ENCODE measurements around the gene CFDP1.
"Not testable (repeated sequence)": the region's sequence is repeated elsewhere in the genome, so short reads cannot be mapped to it uniquely, and the experiment has no call there.

Gene CFDP1

DNA sequence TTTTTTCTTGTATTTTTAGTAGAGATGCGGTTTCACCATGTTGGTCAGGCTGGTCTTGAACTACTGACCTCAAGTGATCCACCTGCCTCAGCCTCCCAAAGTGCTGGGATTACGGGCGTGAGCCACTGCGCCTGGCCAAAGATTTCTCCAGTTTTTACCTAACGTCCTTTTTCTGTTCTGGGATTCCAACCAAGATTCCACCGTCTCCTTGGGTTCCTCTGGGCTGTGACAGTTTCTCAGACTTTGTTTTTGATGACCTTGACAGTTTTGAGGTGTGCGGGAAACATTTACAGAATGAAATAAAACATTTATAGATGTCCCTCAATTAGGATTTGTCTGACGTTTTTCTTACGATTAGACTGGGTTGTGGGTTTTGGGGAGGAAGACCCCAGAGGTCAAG lies 163.9 kb downstream of the CFDP1 start:
- WGBS, 2 donors (ENCODE audit: extremely low coverage in 2 of 2, insufficient read length in 2 of 2, insufficient replicate concordance in 1 of 2), result no CpG with 5 or more reads among the region's 9 CpGs
- H3K36me3 ChIP-seq (replicated peaks in 1 of 2; ENCODE audit: control insufficient read depth in 2 of 2, insufficient read depth in 2 of 2, low read length in 2 of 2); H3K27me3 ChIP-seq (ENCODE audit: control insufficient read depth in 3 of 3, insufficient read depth in 3 of 3, low read depth in 1 of 3, low read length in 3 of 3); DNase-seq (ENCODE audit: low spot score); H2AFZ ChIP-seq (ENCODE audit: low read length); H3K18ac ChIP-seq (ENCODE audit: low read length); H4K91ac ChIP-seq (ENCODE audit: low read depth, low read length, poor library complexity); H3K9ac ChIP-seq (ENCODE audit: low read depth, low read length, poor library complexity); H3K4me3 ChIP-seq (ENCODE audit: low read length in 2 of 2); H2BK12ac ChIP-seq (ENCODE audit: low read length); H2AK5ac ChIP-seq (ENCODE audit: low read depth, low read length); H2BK120ac ChIP-seq (ENCODE audit: low read depth, low read length); H2BK15ac ChIP-seq (ENCODE audit: low read length); H3K4me2 ChIP-seq (ENCODE audit: insufficient read depth, low read length, poor library complexity, severe bottlenecking); H3K23ac ChIP-seq (ENCODE audit: low read depth, low read length, poor library complexity); H3K79me1 ChIP-seq (ENCODE audit: low read depth, low read length); H3K14ac ChIP-seq (ENCODE audit: low read length); H4K8ac ChIP-seq (ENCODE audit: low read depth, low read length); H3K9me3 ChIP-seq (replicated peaks in 1 of 2; ENCODE audit: control insufficient read depth in 2 of 2, insufficient read depth in 1 of 2, low read depth in 1 of 2, low read length in 2 of 2); H2BK5ac ChIP-seq (ENCODE audit: low read length); H3K27ac ChIP-seq (replicated peaks; ENCODE audit: low read length); H3K4ac ChIP-seq (ENCODE audit: low read length): not testable (repeated sequence)
- H3K4me1 ChIP-seq (ENCODE audit: control insufficient read depth in 2 of 2, insufficient read depth in 1 of 2, low read depth in 1 of 2, low read length in 2 of 2), result peaks cover 11 to 20% of the 10 kb centered on the region in 2 donors

GRCh38 chr16:75267631-75268264 lies 165.6 kb downstream of the CFDP1 start:
- H3K18ac ChIP-seq (ENCODE audit: low read length), result peak overlapping the region; percentile 57
- H3K36me3 ChIP-seq (replicated peaks in 1 of 2; ENCODE audit: control insufficient read depth in 2 of 2, insufficient read depth in 2 of 2, low read length in 2 of 2), result peaks cover 2 to 17% of the 10 kb centered on the region in 2 donors
- H3K27me3 ChIP-seq (ENCODE audit: control insufficient read depth in 3 of 3, insufficient read depth in 3 of 3, low read depth in 1 of 3, low read length in 3 of 3), result no peaks in the 10 kb centered on the region
- WGBS, 2 donors (ENCODE audit: extremely low coverage in 2 of 2, insufficient read length in 2 of 2, insufficient replicate concordance in 1 of 2), result no CpG with 5 or more reads among the region's 10 CpGs
- H2BK15ac ChIP-seq (ENCODE audit: low read length), result peak overlapping the region; percentile 89
- no peak overlapping the region for H2BK120ac ChIP-seq (ENCODE audit: low read depth, low read length)
- H2AK5ac ChIP-seq (ENCODE audit: low read depth, low read length), result peak overlapping the region; percentile 17
- H3K4ac ChIP-seq (ENCODE audit: low read length), result peak overlapping the region; percentile 26
- H4K91ac ChIP-seq (ENCODE audit: low read depth, low read length, poor library complexity), result no peak overlapping the region
- H3K4me2 ChIP-seq (ENCODE audit: insufficient read depth, low read length, poor library complexity, severe bottlenecking), result no peak overlapping the region
- no peak overlapping the region for H2BK12ac ChIP-seq (ENCODE audit: low read length)
- H3K9me3 ChIP-seq (replicated peaks in 1 of 2; ENCODE audit: control insufficient read depth in 2 of 2, insufficient read depth in 1 of 2, low read depth in 1 of 2, low read length in 2 of 2), result no peaks in the 10 kb centered on the region
- no peak overlapping the region for H3K4me3 ChIP-seq (ENCODE audit: low read length in 2 of 2)
- peaks cover 21% of the 10 kb centered on the region for H3K79me1 ChIP-seq (ENCODE audit: low read depth, low read length)
- H4K8ac ChIP-seq (ENCODE audit: low read depth, low read length), result peak overlapping the region; percentile 86
- H2AFZ ChIP-seq (ENCODE audit: low read length), result no peak overlapping the region
- no peak for DNase-seq (ENCODE audit: low spot score)
- H3K23ac ChIP-seq (ENCODE audit: low read depth, low read length, poor library complexity), result no peak overlapping the region
- H3K27ac ChIP-seq (replicated peaks; ENCODE audit: low read length), result no peak overlapping the region
- no peak overlapping the region for H3K9ac ChIP-seq (ENCODE audit: low read depth, low read length, poor library complexity)
- H3K14ac ChIP-seq (ENCODE audit: low read length), result peak overlapping the region; percentile 38
- H2BK5ac ChIP-seq (ENCODE audit: low read length), result peak overlapping the region; percentile 1
- peaks cover 17 to 33% of the 10 kb centered on the region in 2 donors for H3K4me1 ChIP-seq (ENCODE audit: control insufficient read depth in 2 of 2, insufficient read depth in 1 of 2, low read depth in 1 of 2, low read length in 2 of 2)

DNA sequence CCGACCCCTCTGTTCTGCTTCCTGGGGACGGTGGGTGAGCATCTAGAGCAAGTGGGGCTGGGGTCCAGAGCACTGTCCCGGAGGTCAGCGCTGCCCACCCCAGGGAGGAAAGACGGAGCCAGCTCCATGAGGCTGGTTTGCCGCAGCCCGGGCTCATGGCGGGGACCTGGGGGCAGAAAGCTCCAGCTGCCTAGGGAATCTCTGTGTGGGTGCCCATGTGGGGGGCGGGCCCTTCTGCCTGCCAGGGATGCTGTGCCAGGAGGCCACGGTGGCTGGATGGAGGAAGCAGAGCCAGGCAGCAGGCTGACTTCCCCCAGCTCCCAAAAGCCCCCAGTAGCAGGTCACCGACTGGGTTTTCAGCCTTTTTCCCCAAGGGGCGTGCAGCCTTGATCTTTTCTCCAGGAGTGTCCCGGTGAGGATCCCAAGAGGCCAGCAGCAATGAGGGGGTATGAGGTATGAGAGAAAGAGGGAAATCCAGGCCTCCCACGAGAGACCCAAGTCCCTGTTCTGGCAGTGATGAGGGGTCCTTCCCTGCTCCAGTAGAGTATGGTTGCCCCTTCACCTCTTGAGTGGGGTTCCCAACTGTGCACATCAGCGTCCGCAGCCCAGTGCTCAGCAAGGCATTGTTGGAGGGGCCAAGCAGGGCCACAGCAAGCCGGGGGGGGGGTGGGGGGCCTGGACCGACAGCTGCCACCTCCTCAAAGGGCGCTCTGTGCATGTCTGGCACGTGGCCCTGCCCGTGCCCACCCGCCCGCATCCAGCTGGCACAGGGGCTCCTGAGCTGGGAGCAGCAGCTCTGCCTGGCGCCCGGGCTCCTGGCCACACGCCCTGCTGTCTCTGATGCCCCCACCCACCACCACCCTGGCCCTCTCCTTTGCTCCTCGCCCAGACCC lies 166.3 kb downstream of the CFDP1 start:
- Histone ChIP-seq H4K8ac (ENCODE audit: low read depth, low read length) (peak overlapping the region; percentile 86), H4K91ac (ENCODE audit: low read depth, low read length, poor library complexity) (no peak overlapping the region), H3K4me2 (ENCODE audit: insufficient read depth, low read length, poor library complexity, severe bottlenecking) (no peak overlapping the region), H2AK5ac (ENCODE audit: low read depth, low read length) (peak overlapping the region; percentile 17), H3K9ac (ENCODE audit: low read depth, low read length, poor library complexity) (no peak overlapping the region), H2BK15ac (ENCODE audit: low read length) (peak overlapping the region; percentile 89), H3K27me3 (ENCODE audit: control insufficient read depth in 3 of 3, insufficient read depth in 3 of 3, low read depth in 1 of 3, low read length in 3 of 3) (no peaks in the 10 kb centered on the region), H3K9me3 (replicated peaks in 1 of 2; ENCODE audit: control insufficient read depth in 2 of 2, insufficient read depth in 1 of 2, low read depth in 1 of 2, low read length in 2 of 2) (no peaks in the 10 kb centered on the region), H3K23ac (ENCODE audit: low read depth, low read length, poor library complexity) (no peak overlapping the region), H3K4me3 (ENCODE audit: low read length in 2 of 2) (peak overlapping the region in 1 of 2 donors; percentile 93), H2BK12ac (ENCODE audit: low read length) (no peak overlapping the region), H3K4ac (ENCODE audit: low read length) (peak overlapping the region; percentile 26), H3K18ac (ENCODE audit: low read length) (peak overlapping the region; percentile 71), H3K4me1 (ENCODE audit: control insufficient read depth in 2 of 2, insufficient read depth in 1 of 2, low read depth in 1 of 2, low read length in 2 of 2) (peaks cover 17 to 31% of the 10 kb centered on the region in 2 donors), H2BK120ac (ENCODE audit: low read depth, low read length) (no peak overlapping the region), H2BK5ac (ENCODE audit: low read length) (peak overlapping the region; percentile 1), H2AFZ (ENCODE audit: low read length) (peak overlapping the region; percentile 92), H3K27ac (replicated peaks; ENCODE audit: low read length) (no peak overlapping the region), H3K36me3 (replicated peaks in 1 of 2; ENCODE audit: control insufficient read depth in 2 of 2, insufficient read depth in 2 of 2, low read length in 2 of 2) (peaks cover 2 to 25% of the 10 kb centered on the region in 2 donors), H3K79me1 (ENCODE audit: low read depth, low read length) (peaks cover 28% of the 10 kb centered on the region), H3K14ac (ENCODE audit: low read length) (no peak overlapping the region)
- no CpG with 5 or more reads among the region's 27 CpGs for WGBS, 2 donors (ENCODE audit: extremely low coverage in 2 of 2, insufficient read length in 2 of 2, insufficient replicate concordance in 1 of 2)
- no peak for DNase-seq (ENCODE audit: low spot score)

All from neuronal stem cell (in vitro differentiated cells).